ENCODE data around the gene MAP3K13. TPM values are rescaled to one million over a fixed set of nuclear protein-coding genes. Genes with fewer than 3 reads are reported as not detected.

Gene MAP3K13
- total RNA-seq, 1 experiment from 2014 or later = 10.6 TPM

DNA sequence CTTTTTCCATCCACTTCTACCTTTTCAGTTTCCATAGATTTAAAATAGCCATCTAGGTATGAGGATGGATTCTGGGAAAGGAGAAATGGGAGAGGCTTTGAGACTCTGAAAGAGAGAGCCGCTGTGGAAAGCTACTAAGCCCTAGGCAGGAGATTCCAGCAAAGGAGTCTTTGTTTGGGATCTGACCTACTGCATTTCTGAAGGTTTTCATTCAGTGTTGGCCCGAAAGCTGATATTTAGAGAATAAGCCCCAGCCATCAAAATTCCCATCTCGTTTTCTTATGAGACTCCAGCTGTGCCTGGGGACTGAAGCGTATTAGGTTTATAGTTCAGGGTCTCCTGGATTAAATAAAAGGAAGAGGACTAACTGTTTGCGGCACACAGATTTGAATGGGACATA lies 170.0 kb downstream of the MAP3K13 start:
- DNase-seq = no peak
- Histone ChIP-seq H3K4me2 (ENCODE audit: insufficient read depth, insufficient read length, low read length) (no peak overlapping the region), H2BK15ac (ENCODE audit: low read depth, low read length) (no peak overlapping the region), H3K56ac (ENCODE audit: insufficient read length, low read depth, low read length) (no peak overlapping the region), H3K18ac (ENCODE audit: insufficient read length, low read depth, low read length) (no peak overlapping the region), H3K14ac (ENCODE audit: insufficient read depth, low read length) (no peak overlapping the region), H4K20me1 (ENCODE audit: control insufficient read depth, insufficient read depth, insufficient read length) (no peaks in the 10 kb centered on the region), H3K4ac (ENCODE audit: low read depth, low read length) (no peak overlapping the region), H2AFZ (ENCODE audit: low read length) (peak overlapping the region; percentile 14), H4K91ac (ENCODE audit: insufficient read length, low read depth, low read length) (no peak overlapping the region), H3K79me1 (ENCODE audit: insufficient read depth, low read depth, low read length, poor library complexity, severe bottlenecking) (no peaks in the 10 kb centered on the region), H3K9ac (ENCODE audit: extremely low read depth, insufficient read length, low read length) (no peak overlapping the region), H2AK5ac (ENCODE audit: insufficient read length, low read length) (no peak overlapping the region), H3K79me2 (ENCODE audit: insufficient read depth, low read length) (no peaks in the 10 kb centered on the region), H3T11ph (ENCODE audit: low read length) (no peak overlapping the region), H2BK5ac (ENCODE audit: insufficient read length, low read length) (no peak overlapping the region), H2BK12ac (ENCODE audit: insufficient read length, low read depth, low read length) (no peak overlapping the region), H3K4me1 (ENCODE audit: insufficient read depth, low read length) (no peaks in the 10 kb centered on the region), H3K27ac (ENCODE audit: insufficient read length, low read depth, low read length) (no peak overlapping the region), H3K9me3 (ENCODE audit: control insufficient read depth, low read depth, low read length) (no peaks in the 10 kb centered on the region), H2BK120ac (ENCODE audit: low read depth, low read length, poor library complexity, severe bottlenecking) (no peak overlapping the region), H4K8ac (replicated peaks; ENCODE audit: insufficient read length, low read depth, low read length) (no peak overlapping the region), H3K23me2 (ENCODE audit: insufficient read length, low read depth, low read length, poor library complexity, severe bottlenecking) (no peaks in the 10 kb centered on the region), H2BK20ac (ENCODE audit: low read depth, low read length, poor library complexity, severe bottlenecking) (no peak overlapping the region), H4K5ac (ENCODE audit: insufficient read length, low read depth, low read length) (no peak overlapping the region), H3K27me3 (ENCODE audit: insufficient read depth, low read length) (no peaks in the 10 kb centered on the region), H3K23ac (ENCODE audit: insufficient read length, low read depth, low read length) (no peak overlapping the region)
- peaks cover 3 to 13% of the 10 kb centered on the region in 2 experiments for H3K4me1 Mint-ChIP-seq
- TF ChIP-seq, protein P1, sequence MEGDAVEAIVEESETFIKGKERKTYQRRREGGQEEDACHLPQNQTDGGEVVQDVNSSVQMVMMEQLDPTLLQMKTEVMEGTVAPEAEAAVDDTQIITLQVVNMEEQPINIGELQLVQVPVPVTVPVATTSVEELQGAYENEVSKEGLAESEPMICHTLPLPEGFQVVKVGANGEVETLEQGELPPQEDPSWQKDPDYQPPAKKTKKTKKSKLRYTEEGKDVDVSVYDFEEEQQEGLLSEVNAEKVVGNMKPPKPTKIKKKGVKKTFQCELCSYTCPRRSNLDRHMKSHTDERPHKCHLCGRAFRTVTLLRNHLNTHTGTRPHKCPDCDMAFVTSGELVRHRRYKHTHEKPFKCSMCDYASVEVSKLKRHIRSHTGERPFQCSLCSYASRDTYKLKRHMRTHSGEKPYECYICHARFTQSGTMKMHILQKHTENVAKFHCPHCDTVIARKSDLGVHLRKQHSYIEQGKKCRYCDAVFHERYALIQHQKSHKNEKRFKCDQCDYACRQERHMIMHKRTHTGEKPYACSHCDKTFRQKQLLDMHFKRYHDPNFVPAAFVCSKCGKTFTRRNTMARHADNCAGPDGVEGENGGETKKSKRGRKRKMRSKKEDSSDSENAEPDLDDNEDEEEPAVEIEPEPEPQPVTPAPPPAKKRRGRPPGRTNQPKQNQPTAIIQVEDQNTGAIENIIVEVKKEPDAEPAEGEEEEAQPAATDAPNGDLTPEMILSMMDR (conservative IDR thresholded peaks at IDR 0.05) = no peak
- H3K27me3 Mint-ChIP-seq (ENCODE audit: low read depth) = peaks cover 2% of the 10 kb centered on the region; the same call in 1 of the 2 replicates
- H3K27ac Mint-ChIP-seq = no peak overlapping the region
- H3K9me3 Mint-ChIP-seq = no peaks in the 10 kb centered on the region
- H3K4me3 Mint-ChIP-seq = no peak overlapping the region
- no peaks in the 10 kb centered on the region for H3K36me3 Mint-ChIP-seq (ENCODE audit: insufficient read depth in 1 of 3, low read depth in 3 of 3)
- WGBS (ENCODE audit: extremely low coverage, insufficient read length, low lambda C conversion rate) = no CpG with 5 or more reads among the region's 5 CpGs

Measured in H9 (cell line).